ENCODE data around the gene GJD3. TPM values are rescaled to one million over a fixed set of nuclear protein-coding genes. Genes with fewer than 3 reads are reported as not detected.

Gene GJD3
- total RNA-seq, 4 donors from 2014 or later: 2.1 TPM; not detected in 3

GRCh38 chr17:40366861-40367518 lies 2.5 kb upstream of the GJD3 start:
- no peaks in the 10 kb centered on the region for H3K36me3 ChIP-seq
- H3K9me3 ChIP-seq: no peaks in the 10 kb centered on the region
- H3K4me1 ChIP-seq: peaks cover 26% of the 10 kb centered on the region
- peak in 1 of 2 donors; percentile 55 for DNase-seq (ENCODE audit: low spot score in 2 of 2)
- no peak overlapping the region for H3K27ac ChIP-seq
- H3K27me3 ChIP-seq: no peaks in the 10 kb centered on the region
- no peak overlapping the region for H3K4me3 ChIP-seq
- TF ChIP-seq CTCF (IDR thresholded peaks at IDR 0.05) (no peak), POLR2A (IDR thresholded peaks at IDR 0.05) (no peak), EP300 (IDR thresholded peaks at IDR 0.05) (no peak), POLR2AphosphoS5 (IDR thresholded peaks at IDR 0.05) (no peak)
- WGBS: 70% methylated on average over 7 of the region's 17 CpGs

- no peaks in the 10 kb centered on the region for H3K36me3 ChIP-seq
- 93% methylated on average over 14 of the region's 18 CpGs for WGBS
- no peaks in the 10 kb centered on the region for H3K27me3 ChIP-seq
- peaks cover 26% of the 10 kb centered on the region for H3K4me1 ChIP-seq
- TF ChIP-seq POLR2AphosphoS5 (IDR thresholded peaks at IDR 0.05) (no peak), EP300 (IDR thresholded peaks at IDR 0.05) (no peak), CTCF (IDR thresholded peaks at IDR 0.05) (no peak), POLR2A (IDR thresholded peaks at IDR 0.05) (no peak)
- H3K4me3 ChIP-seq: no peak overlapping the region
- H3K9me3 ChIP-seq: no peaks in the 10 kb centered on the region
- H3K27ac ChIP-seq: no peak overlapping the region
- peak in 1 of 2 donors; percentile 49 for DNase-seq (ENCODE audit: low spot score in 2 of 2)
Measured at GRCh38 chr17:40366076-40366860, 1.7 kb upstream of the GJD3 start.

GRCh38 chr17:40364906-40365305 lies 369 bp upstream of the GJD3 start:
- Histone ChIP-seq H3K27ac (no peak overlapping the region), H3K27me3 (no peaks in the 10 kb centered on the region), H3K36me3 (no peaks in the 10 kb centered on the region), H3K4me1 (peaks cover 26% of the 10 kb centered on the region), H3K4me3 (no peak overlapping the region), H3K9me3 (no peaks in the 10 kb centered on the region)
- WGBS: 89% methylated on average over 7 of the region's 9 CpGs
- TF ChIP-seq CTCF (IDR thresholded peaks at IDR 0.05) (no peak), POLR2A (IDR thresholded peaks at IDR 0.05) (no peak), EP300 (IDR thresholded peaks at IDR 0.05) (no peak), POLR2AphosphoS5 (IDR thresholded peaks at IDR 0.05) (no peak)
- DNase-seq (ENCODE audit: low spot score in 2 of 2): peak in 1 of 2 donors; percentile 53

- DNase-seq (ENCODE audit: low spot score in 2 of 2): no peak
Measured at GRCh38 chr17:40363111-40363827, 1.3 kb downstream of the GJD3 start.

More at GRCh38 chr17:40363111-40363827, 1.3 kb downstream of the GJD3 start:
- no peak for TF ChIP-seq POLR2A (IDR thresholded peaks at IDR 0.05)
- no peak for TF ChIP-seq CTCF (IDR thresholded peaks at IDR 0.05)
- no peak for TF ChIP-seq EP300 (IDR thresholded peaks at IDR 0.05)
- TF ChIP-seq POLR2AphosphoS5 (IDR thresholded peaks at IDR 0.05): no peak
- H3K27ac ChIP-seq: no peak overlapping the region
- peaks cover 34% of the 10 kb centered on the region for H3K4me1 ChIP-seq
- H3K9me3 ChIP-seq: no peaks in the 10 kb centered on the region
- H3K4me3 ChIP-seq: peak overlapping the region; percentile 73
- H3K36me3 ChIP-seq: no peaks in the 10 kb centered on the region
- no CpG with 5 or more reads among the region's 91 CpGs for WGBS
- H3K27me3 ChIP-seq: no peaks in the 10 kb centered on the region

Data from suprapubic skin (tissue), 4 donors.